ENCODE measurements around the gene FAM174B.

- TF ChIP-seq CTCF (IDR thresholded peaks at IDR 0.05; ENCODE audit: low read length) (no peak), EZH2 (optimal IDR thresholded peaks at IDR 0.05; ENCODE audit: low read depth, low read length) (no peak), EZH2phosphoT487 (IDR thresholded peaks at IDR 0.05; ENCODE audit: low read length) (no peak)
These were observed 41.7 kb downstream of the FAM174B start for GRCh38 chr15:92613841-92614240.

Data from MM.1S (cell line).